Brain microvascular endothelial cell (primary cell): ENCODE measurements around the gene FSD1.

Experiments
- DNase-seq: peaks from one replicate; pipeline ENCODE4 v3.0.0-alpha.2; 2020
- H3K27ac ChIP-seq: fragments of 250-450 bp; sonication (Bioruptor Pico); 2 replicates; pipeline ENCODE4 v1.5.1; 2020; ENCODE audit warnings: mild to moderate bottlenecking, moderate library complexity
- H3K27me3 ChIP-seq: fragments of 250-450 bp; sonication (Bioruptor Pico); replicated peaks from 2 replicates; pipeline ENCODE4 v1.5.1; 2020; ENCODE audit warnings: mild to moderate bottlenecking
- H3K36me3 ChIP-seq: fragments of 250-450 bp; sonication (Bioruptor Pico); replicated peaks from 2 replicates; pipeline ENCODE4 v1.5.1; 2020; ENCODE audit warnings: mild to moderate bottlenecking
- H3K4me3 ChIP-seq: 2 replicates; pipeline ENCODE4 v1.5.1; 2011; ENCODE audit warnings: low read depth, mild to moderate bottlenecking, control low read depth, low read length, moderate library complexity
- CTCF ChIP-seq: IDR thresholded peaks from 2 replicates; pipeline ENCODE4 v1.5.1; 2011; ENCODE audit warnings: low read depth, mild to moderate bottlenecking, moderate library complexity, low read length, control low read depth, inconsistent platforms; ENCODE audit errors: missing control alignments
- in situ Hi-C: cut with HindIII; loops from 2 replicates; pipeline ENCODE4 v1.10.0; 2017; ENCODE audit warnings: low sequenced_read_pairs, low pct_ligation_motif_present

The FSD1 gene

GRCh38 chr19:4277191-4277696 is 27.2 kb upstream of the FSD1 start:
- Histone ChIP-seq H3K27ac (no peak overlapping the region), H3K4me3 (no peak overlapping the region), H3K27me3 (peaks cover 33% of the 10 kb centered on the region), H3K36me3 (no peaks in the 10 kb centered on the region)
- DNase-seq: no peak
- in situ Hi-C loops: no loop called here
- TF ChIP-seq CTCF: no peak

- peaks cover 37% of the 10 kb centered on the region for H3K27me3 ChIP-seq
Observed at GRCh38 chr19:4278010-4278409, 26.4 kb upstream of the FSD1 start.

GRCh38 chr19:4278419-4279266 is 25.8 kb upstream of the FSD1 start, which contains the start of gene SHD:
Gene SHD (plus strand): TSS chr19:4279266. CDS start chr19:4280064, 798 bp downstream.
- TF ChIP-seq CTCF: no peak
- H3K4me3 ChIP-seq: no peak within 1 kb of the TSS
- DNase-seq: no peak
- H3K27me3 ChIP-seq: peaks cover 38% of the 10 kb centered on the region
- H3K36me3 ChIP-seq: no peaks in the 10 kb centered on the region
- no peak within 1 kb of the TSS for H3K27ac ChIP-seq
- in situ Hi-C loops: no loop called here

More at GRCh38 chr19:4278010-4278409, 26.4 kb upstream of the FSD1 start:
- Histone ChIP-seq H3K4me3 (no peak overlapping the region), H3K36me3 (no peaks in the 10 kb centered on the region), H3K27ac (no peak overlapping the region)
- in situ Hi-C loops: no loop called here
- DNase-seq: no peak
- no peak for TF ChIP-seq CTCF

- no peak for DNase-seq
- Histone ChIP-seq H3K36me3 (no peaks in the 10 kb centered on the region), H3K4me3 (no peak overlapping the region), H3K27ac (no peak overlapping the region), H3K27me3 (peaks cover 38% of the 10 kb centered on the region)
- in situ Hi-C loops: no loop called here
- no peak for TF ChIP-seq CTCF
Observed at GRCh38 chr19:4279267-4279529, 25.2 kb upstream of the FSD1 start.

GRCh38 chr19:4279530-4280422 is 24.6 kb upstream of the FSD1 start:
- H3K36me3 ChIP-seq: no peaks in the 10 kb centered on the region
- in situ Hi-C loops: no loop called here
- no peak for TF ChIP-seq CTCF
- H3K4me3 ChIP-seq: no peak overlapping the region
- H3K27ac ChIP-seq: no peak overlapping the region
- H3K27me3 ChIP-seq: peaks cover 39% of the 10 kb centered on the region
- no peak for DNase-seq
